HCT116 (cell line): ENCODE results near the gene SIRPA.

ENCODE experiments used
- CBX3 ChIP-seq: IDR thresholded peaks from 2 replicates; pipeline ENCODE4 v1.6.1; 2012; ENCODE audit warnings: low read depth
- CTCF ChIP-seq, 3 experiments: fragments of 200-600 bp in 1 of 3; sonication (generic) in 1 of 3; IDR thresholded peaks in 2 of 3; conservative IDR thresholded peaks in 1 of 3; 2 replicates each; pipeline ENCODE4 v1.5.1; 2012 to 2017; ENCODE audit warnings: low read depth in 2 of 3, low read length in 2 of 3, antibody characterized with exemption in 1 of 3, borderline replicate concordance in 1 of 3, control low read depth in 1 of 3, mild to moderate bottlenecking in 1 of 3, mixed read lengths in 1 of 3, mixed run types in 1 of 3, moderate library complexity in 1 of 3; ENCODE audit not compliant: insufficient read depth in 1 of 3
- EGR1 ChIP-seq: IDR thresholded peaks from 2 replicates; pipeline ENCODE4 v1.6.1; 2012; ENCODE audit warnings: low read depth
- MAX ChIP-seq: IDR thresholded peaks from 2 replicates; pipeline ENCODE4 v1.6.1; 2012
- POLR2AphosphoS5 ChIP-seq: IDR thresholded peaks from 2 replicates; pipeline ENCODE4 v1.6.1; 2011; ENCODE audit warnings: mild to moderate bottlenecking, low read depth, low read length, moderate library complexity
- SIN3A ChIP-seq: IDR thresholded peaks from 2 replicates; pipeline ENCODE4 v1.6.1; 2012; ENCODE audit warnings: low read depth
- ZFX ChIP-seq: fragments of 450-650 bp; IDR thresholded peaks from 2 replicates; pipeline ENCODE4 v1.6.1; 2017
- ZNF274 ChIP-seq: fragments of 200-500 bp; sonication (Bioruptor generic); IDR thresholded peaks from 2 replicates; pipeline ENCODE4 v1.6.1; 2014; ENCODE audit warnings: mild to moderate bottlenecking, low read depth, low read length, inconsistent platforms

- TF ChIP-seq CTCF (IDR thresholded peaks at IDR 0.05 in 2 of 3, conservative IDR thresholded peaks at IDR 0.05 in 1 of 3; ENCODE audit: borderline replicate concordance in 1 of 3, insufficient read depth in 1 of 3, low read depth in 2 of 3, low read length in 2 of 3): no peak
- no peak for TF ChIP-seq EGR1
- TF ChIP-seq MAX: no peak
- no peak for TF ChIP-seq ZNF274
- no peak for TF ChIP-seq CBX3
- TF ChIP-seq SIN3A: no peak
- no peak for TF ChIP-seq ZFX
- TF ChIP-seq POLR2AphosphoS5: no peak
Measured at GRCh38 chr20:1879369-1879768, 15.8 kb upstream of the SIRPA start.
